Measurements from ENCODE around the gene SLC35E1.

The SLC35E1 gene

DNA sequence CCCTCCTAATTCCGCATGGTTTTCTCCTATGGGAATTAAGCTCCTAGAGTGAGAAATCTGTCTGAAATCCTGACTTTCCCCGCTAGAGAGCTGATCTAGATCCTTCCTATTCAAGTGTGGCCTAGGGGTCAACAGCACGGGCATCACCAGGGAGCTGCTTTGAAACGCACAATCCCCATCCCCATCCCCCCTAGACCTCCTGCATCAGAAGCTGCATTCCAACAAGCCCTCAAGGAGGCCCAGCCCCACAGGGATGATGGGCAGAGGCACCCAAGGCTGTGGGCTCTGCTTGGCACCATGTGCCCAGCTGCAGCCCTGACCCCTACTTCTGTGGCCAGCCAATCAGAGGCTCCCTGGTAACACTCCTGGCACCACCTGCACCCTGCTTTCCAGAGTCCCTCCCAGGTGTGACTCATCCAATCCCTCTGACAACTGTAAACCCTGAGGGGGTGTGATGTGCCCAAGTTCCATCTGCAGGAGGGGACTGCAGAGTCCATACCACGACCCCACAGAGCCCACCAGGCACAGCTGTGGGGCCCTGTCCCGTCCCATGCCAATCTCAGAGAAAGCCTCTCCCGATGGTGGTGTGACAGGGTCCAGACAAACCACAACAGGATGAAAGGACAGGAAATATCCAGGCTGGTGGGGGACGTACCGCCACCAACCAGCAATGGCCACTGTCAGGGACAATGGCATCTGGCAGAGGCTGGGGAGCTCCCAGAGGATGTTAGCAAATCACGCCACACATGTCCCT lies 19.8 kb upstream of the SLC35E1 start:
- TF ChIP-seq, protein P1, sequence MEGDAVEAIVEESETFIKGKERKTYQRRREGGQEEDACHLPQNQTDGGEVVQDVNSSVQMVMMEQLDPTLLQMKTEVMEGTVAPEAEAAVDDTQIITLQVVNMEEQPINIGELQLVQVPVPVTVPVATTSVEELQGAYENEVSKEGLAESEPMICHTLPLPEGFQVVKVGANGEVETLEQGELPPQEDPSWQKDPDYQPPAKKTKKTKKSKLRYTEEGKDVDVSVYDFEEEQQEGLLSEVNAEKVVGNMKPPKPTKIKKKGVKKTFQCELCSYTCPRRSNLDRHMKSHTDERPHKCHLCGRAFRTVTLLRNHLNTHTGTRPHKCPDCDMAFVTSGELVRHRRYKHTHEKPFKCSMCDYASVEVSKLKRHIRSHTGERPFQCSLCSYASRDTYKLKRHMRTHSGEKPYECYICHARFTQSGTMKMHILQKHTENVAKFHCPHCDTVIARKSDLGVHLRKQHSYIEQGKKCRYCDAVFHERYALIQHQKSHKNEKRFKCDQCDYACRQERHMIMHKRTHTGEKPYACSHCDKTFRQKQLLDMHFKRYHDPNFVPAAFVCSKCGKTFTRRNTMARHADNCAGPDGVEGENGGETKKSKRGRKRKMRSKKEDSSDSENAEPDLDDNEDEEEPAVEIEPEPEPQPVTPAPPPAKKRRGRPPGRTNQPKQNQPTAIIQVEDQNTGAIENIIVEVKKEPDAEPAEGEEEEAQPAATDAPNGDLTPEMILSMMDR (conservative IDR thresholded peaks at IDR 0.05; ENCODE audit: low read depth, low read length) = no peak
- no peak overlapping the region for H3K4me3 ChIP-seq (ENCODE audit: low read length)
- peak; percentile 43 for DNase-seq (ENCODE audit: low read depth)

DNA sequence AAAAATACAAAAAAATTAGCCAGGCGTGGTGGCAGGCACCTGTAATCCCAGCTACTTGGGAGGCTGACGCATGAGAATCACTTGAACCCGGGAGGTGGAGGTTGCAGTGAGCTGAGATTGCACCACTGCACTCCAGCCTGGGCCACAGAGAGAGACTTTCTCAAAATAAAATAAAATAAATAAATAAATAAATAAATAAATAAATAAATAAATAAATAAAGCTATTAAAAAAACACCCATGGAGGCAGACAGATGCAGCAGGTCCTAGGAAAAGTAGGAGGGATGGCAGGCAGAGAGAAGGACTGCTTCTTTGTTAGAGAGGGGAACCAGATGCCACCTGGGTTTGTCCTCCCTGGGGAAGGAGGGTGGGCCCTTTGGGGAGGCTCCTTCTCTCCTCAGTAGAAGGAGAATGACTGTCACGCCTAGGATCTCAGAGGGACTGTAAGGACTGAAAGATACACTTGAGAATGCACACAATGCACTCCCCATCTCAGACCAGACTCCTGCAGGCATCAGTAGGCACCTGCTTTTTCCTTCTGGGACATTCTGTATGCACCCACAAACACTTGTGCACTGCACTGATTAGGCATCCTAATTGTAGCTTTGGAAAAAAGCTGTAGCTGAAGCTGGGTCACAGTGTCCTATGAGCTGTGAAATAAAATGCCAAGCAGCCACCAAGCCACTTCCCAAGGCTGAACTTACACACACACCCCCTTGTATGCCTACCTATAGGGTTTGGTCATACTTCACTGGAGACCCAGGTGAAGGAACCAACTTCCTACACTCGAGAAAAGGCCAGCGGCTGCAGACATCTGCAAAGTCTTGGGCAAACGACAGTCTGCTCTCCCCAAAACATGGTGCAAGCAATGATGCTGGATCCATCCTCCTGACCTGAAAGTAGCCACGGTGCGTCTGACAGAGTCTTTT lies 18.9 kb upstream of the SLC35E1 start:
- TF ChIP-seq, protein P1 (conservative IDR thresholded peaks at IDR 0.05; ENCODE audit: low read depth, low read length) = no peak

DNA sequence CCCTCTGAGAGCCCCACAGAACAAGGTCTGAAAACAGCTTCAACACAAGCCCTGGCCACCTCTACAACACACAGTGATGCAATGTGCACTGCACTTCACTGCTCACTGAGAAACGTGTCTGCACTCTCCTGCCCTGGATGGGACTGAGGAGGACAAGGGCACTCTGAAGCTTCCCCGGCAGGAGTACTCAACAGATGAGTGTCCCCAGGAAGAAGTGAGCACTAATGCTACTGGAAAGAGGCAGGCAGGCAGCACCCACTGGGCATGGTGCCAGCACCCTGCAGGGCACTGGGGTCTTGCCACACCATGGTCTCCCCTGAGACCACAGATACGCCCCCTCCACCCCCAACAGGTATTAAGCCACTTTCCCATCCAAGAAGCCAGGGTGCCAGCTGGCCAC lies 17.7 kb upstream of the SLC35E1 start:
- no peak for DNase-seq (ENCODE audit: low read depth)
- TF ChIP-seq, protein P1 (conservative IDR thresholded peaks at IDR 0.05; ENCODE audit: low read depth, low read length) = no peak
- no peak overlapping the region for H3K4me3 ChIP-seq (ENCODE audit: low read length)

More for the DNA sequence above, 18.9 kb upstream of the SLC35E1 start:
- DNase-seq (ENCODE audit: low read depth) = no peak
- H3K4me3 ChIP-seq (ENCODE audit: low read length) = no peak overlapping the region

DNA sequence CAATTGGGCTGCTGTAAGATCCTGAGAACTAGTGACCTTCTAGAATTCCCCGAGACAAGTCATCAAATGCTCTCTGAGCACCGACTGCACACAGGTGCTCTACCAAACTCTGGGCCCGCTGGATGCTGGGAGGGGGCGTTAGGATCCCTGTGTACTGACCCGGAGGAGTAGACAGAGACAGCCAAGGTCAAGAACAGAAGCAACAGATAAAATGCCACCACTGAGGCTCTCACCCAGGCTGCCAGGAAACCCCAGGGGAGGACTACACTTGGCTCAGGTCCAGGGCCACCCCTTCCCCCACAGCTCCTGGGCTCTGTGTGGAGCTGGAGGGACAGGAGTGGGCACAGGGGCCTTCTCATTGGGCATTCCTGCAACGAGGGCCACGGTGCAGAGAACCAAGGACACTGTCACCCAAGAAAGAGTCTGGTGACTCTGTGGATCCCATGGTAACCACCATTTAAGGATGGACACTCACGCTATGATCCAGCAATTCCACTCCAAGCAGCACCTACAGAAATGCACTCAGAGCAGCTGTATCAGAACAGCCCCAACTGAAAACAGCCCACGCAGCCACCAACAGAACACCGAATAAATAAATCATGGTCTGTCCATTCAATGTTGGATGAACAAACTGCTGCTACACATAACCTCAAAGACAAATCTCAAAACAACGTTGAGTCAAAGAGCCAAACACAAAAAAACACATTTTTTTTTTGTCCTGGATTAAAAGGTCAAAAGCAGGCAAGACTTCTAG lies 16.8 kb upstream of the SLC35E1 start:
- TF ChIP-seq, protein P1 (conservative IDR thresholded peaks at IDR 0.05; ENCODE audit: low read depth, low read length) = no peak
- H3K4me3 ChIP-seq (ENCODE audit: low read length) = no peak overlapping the region
- no peak for DNase-seq (ENCODE audit: low read depth)

DNA sequence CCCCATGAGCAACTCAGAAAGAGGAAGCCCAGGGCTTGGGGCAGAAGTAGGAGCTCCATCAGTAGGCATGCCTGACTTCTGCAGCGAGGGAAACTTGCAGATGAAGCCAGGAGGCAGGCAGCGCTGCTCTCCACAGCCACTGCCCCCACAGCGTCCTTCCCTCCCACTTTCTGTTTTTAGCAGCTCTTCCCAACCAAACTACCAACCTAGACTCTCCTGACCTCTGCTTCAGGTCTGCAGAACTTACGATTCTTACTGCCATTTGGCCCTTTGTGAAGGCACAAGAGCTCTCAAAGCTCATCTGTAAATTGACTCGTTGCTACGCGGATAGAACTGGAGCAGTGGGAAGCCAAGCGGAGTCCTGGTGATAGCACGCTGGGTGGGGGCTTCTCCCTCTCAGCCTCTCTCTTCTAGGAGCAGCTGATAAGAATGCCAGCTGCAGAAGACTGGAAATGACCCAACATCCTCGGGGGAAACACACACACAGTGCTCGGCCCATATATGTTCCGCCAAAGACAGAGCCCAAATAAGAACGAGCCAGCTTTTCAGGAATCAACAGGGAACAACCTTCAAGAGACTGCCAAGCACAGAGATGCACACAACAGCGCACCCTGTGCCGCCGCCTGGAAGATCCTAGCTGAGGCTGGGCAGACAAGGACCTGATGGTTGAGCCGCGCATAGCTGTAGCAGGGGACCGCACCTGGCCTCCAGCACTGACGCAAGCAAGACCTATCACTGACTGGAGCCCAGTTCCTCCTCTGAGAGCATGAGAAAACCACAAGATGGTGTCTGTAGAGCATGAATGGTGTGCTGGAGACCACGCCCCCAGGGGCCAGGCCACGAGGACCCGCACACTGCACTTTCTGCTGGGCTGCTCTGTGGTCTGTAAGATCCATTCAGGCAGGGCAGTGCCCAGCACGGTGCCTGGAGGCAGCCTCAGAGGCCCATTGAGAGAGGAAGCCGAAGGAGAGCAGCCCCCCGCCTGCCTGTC lies 15.9 kb upstream of the SLC35E1 start:
- TF ChIP-seq, protein P1 (conservative IDR thresholded peaks at IDR 0.05; ENCODE audit: low read depth, low read length) = no peak
- H3K4me3 ChIP-seq (ENCODE audit: low read length) = no peak overlapping the region
- DNase-seq (ENCODE audit: low read depth) = no peak

All from retinal pigment epithelial cell (primary cell).